OCI-LY3 (cell line): Measurements from ENCODE around the gene TOMM34.

ENCODE experiments used
- H2AFZ ChIP-seq: fragments of 200-600, 300-600 bp; shearing (Covaris generic); 2 replicates; pipeline ENCODE4 v1.6.0; 2014; ENCODE audit warnings: antibody characterized with exemption, low read depth, low read length
- H3K27ac ChIP-seq: fragments of 200-600, 300-600 bp; sonication (generic); 2 replicates; pipeline ENCODE4 v1.5.1; 2014; ENCODE audit warnings: mild to moderate bottlenecking, low read length, moderate library complexity, mixed read lengths
- H3K27me3 ChIP-seq: fragments of 200-600, 300-600 bp; sonication (generic); 2 replicates; pipeline ENCODE4 v1.6.1; 2014; ENCODE audit warnings: low read depth, low read length, mixed read lengths
- H3K36me3 ChIP-seq: fragments of 200-600, 300-600 bp; sonication (generic); replicated peaks from 2 replicates; pipeline ENCODE3; 2014; ENCODE audit warnings: low read depth, low read length, mixed read lengths
- H3K4me1 ChIP-seq: fragments of 300-600, 200-600 bp; sonication (generic); 2 replicates; pipeline ENCODE4 v1.6.1; 2014; ENCODE audit warnings: low read length, mixed read lengths
- H3K4me2 ChIP-seq: fragments of 200-600, 300-600 bp; sonication (generic); 2 replicates; pipeline ENCODE4 v1.6.1; 2014; ENCODE audit warnings: low read length, mixed read lengths
- H3K4me3 ChIP-seq: fragments of 300-600, 200-600 bp; sonication (generic); 2 replicates; pipeline ENCODE4 v1.5.1; 2014; ENCODE audit warnings: antibody characterized with exemption, mild to moderate bottlenecking, low read length, moderate library complexity
- H3K79me2 ChIP-seq: fragments of 300-600, 200-600 bp; shearing (Covaris generic); 2 replicates; pipeline ENCODE4 v1.6.1; 2014; ENCODE audit warnings: mild to moderate bottlenecking, low read length, mixed read lengths
- H3K9ac ChIP-seq: fragments of 300-600, 200-600 bp; shearing (Covaris generic); 2 replicates; pipeline ENCODE4 v1.6.0; 2014; ENCODE audit warnings: mild to moderate bottlenecking, low read length, moderate library complexity
- H3K9me3 ChIP-seq: fragments of 200-600, 300-600 bp; shearing (Covaris generic); 2 replicates; pipeline ENCODE4 v1.6.1; 2014; ENCODE audit warnings: low read length, mixed read lengths; ENCODE audit not compliant: insufficient read depth
- H4K20me1 ChIP-seq: fragments of 200-600, 300-600 bp; sonication (generic); 2 replicates; pipeline ENCODE4 v1.6.1; 2016; ENCODE audit warnings: low read length, mixed read lengths; ENCODE audit not compliant: insufficient read depth
- CTCF ChIP-seq: fragments of 200-600, 300-600 bp; sonication (generic); IDR thresholded peaks from 2 replicates; pipeline ENCODE4 v1.5.1; 2014; ENCODE audit warnings: antibody characterized with exemption, low read length, low read depth
- EZH2phosphoT487 ChIP-seq: fragments of 200-600 bp; shearing (Covaris generic); IDR thresholded peaks from 2 replicates; pipeline ENCODE4 v1.6.1; 2018; ENCODE audit warnings: antibody characterized with exemption, mixed run types, low read depth

The TOMM34 gene

GRCh38 chr20:44948107-44948506 lies 12.1 kb downstream of the TOMM34 start:
- Histone ChIP-seq H3K4me1 (no peaks in the 10 kb centered on the region), H3K9ac (no peak overlapping the region), H3K36me3 (peaks cover 96% of the 10 kb centered on the region), H2AFZ (no peak overlapping the region), H3K27ac (no peak overlapping the region), H3K9me3 (no peaks in the 10 kb centered on the region), H3K79me2 (peaks cover 19% of the 10 kb centered on the region), H3K4me2 (no peak overlapping the region), H4K20me1 (no peaks in the 10 kb centered on the region), H3K27me3 (no peaks in the 10 kb centered on the region), H3K4me3 (no peak overlapping the region)
- TF ChIP-seq CTCF, result no peak
- TF ChIP-seq EZH2phosphoT487, result no peak

GRCh38 chr20:44946271-44946852 lies 13.8 kb downstream of the TOMM34 start:
- Histone ChIP-seq H3K27me3 (no peaks in the 10 kb centered on the region), H3K9ac (no peak overlapping the region), H3K36me3 (peaks cover 94% of the 10 kb centered on the region), H3K4me1 (no peaks in the 10 kb centered on the region), H3K4me3 (no peak overlapping the region), H4K20me1 (0 out of 2 replicates have a peak, but pooled peaks cover 3% of the 10 kb centered on the region), H3K27ac (no peak overlapping the region), H3K79me2 (peaks cover 14% of the 10 kb centered on the region; the same call in 1 of the 2 replicates), H3K9me3 (no peaks in the 10 kb centered on the region), H2AFZ (no peak overlapping the region), H3K4me2 (no peak overlapping the region)
- TF ChIP-seq EZH2phosphoT487 (no peak), CTCF (no peak)

GRCh38 chr20:44945261-44945660 lies 14.9 kb downstream of the TOMM34 start:
- Histone ChIP-seq H3K4me1 (no peaks in the 10 kb centered on the region), H3K79me2 (peaks cover 11% of the 10 kb centered on the region; the same call in 1 of the 2 replicates), H3K36me3 (peaks cover 93% of the 10 kb centered on the region), H2AFZ (no peak overlapping the region), H3K27ac (no peak overlapping the region), H3K9ac (no peak overlapping the region), H3K4me3 (no peak overlapping the region), H3K27me3 (no peaks in the 10 kb centered on the region), H3K9me3 (no peaks in the 10 kb centered on the region), H4K20me1 (0 out of 2 replicates have a peak, but pooled peaks cover 8% of the 10 kb centered on the region), H3K4me2 (no peak overlapping the region)
- TF ChIP-seq EZH2phosphoT487 (no peak), CTCF (no peak)

GRCh38 chr20:44943828-44944227 lies 16.4 kb downstream of the TOMM34 start:
- H3K27ac ChIP-seq, result no peak overlapping the region
- peaks cover 83% of the 10 kb centered on the region for H3K36me3 ChIP-seq
- H3K79me2 ChIP-seq, result 0 out of 2 replicates have a peak, but pooled peaks cover 6% of the 10 kb centered on the region
- no peaks in the 10 kb centered on the region for H3K9me3 ChIP-seq
- H3K4me1 ChIP-seq, result no peaks in the 10 kb centered on the region
- H3K9ac ChIP-seq, result no peak overlapping the region
- H4K20me1 ChIP-seq, result 0 out of 2 replicates have a peak, but pooled peaks cover 8% of the 10 kb centered on the region
- TF ChIP-seq CTCF, result no peak
- no peak for TF ChIP-seq EZH2phosphoT487
- H3K4me2 ChIP-seq, result no peak overlapping the region
- no peak overlapping the region for H3K4me3 ChIP-seq
- no peaks in the 10 kb centered on the region for H3K27me3 ChIP-seq
- no peak overlapping the region for H2AFZ ChIP-seq
